MM.1S (cell line): ENCODE results near the gene MICALL1.

Experiments used
- DNase-seq: peaks from one replicate; pipeline ENCODE4 v3.0.0-alpha.2; 2015
- H2AFZ ChIP-seq: fragments of 300-600 bp; sonication (generic); 2 replicates; pipeline ENCODE4 v1.6.0; 2016; ENCODE audit warnings: antibody characterized with exemption, low read length
- H3F3A ChIP-seq: fragments of 300-600 bp; sonication (generic); 2 replicates; pipeline ENCODE4 v1.6.1; 2016; ENCODE audit warnings: mild to moderate bottlenecking, antibody characterized with exemption, low read length, moderate library complexity, mixed read lengths; ENCODE audit not compliant: insufficient read depth
- H3K27ac ChIP-seq: fragments of 300-600 bp; sonication (generic); 2 replicates; pipeline ENCODE4 v1.5.1; 2016; ENCODE audit warnings: mild to moderate bottlenecking, low read length
- H3K27me3 ChIP-seq: fragments of 300-600 bp; sonication (generic); replicated peaks from 2 replicates; pipeline ENCODE4 v1.6.0; 2016; ENCODE audit warnings: low read length; ENCODE audit not compliant: insufficient read depth
- H3K36me3 ChIP-seq: fragments of 300-600 bp; sonication (generic); replicated peaks from 2 replicates; pipeline ENCODE4 v1.6.1; 2016; ENCODE audit warnings: mild to moderate bottlenecking, low read length, mixed read lengths; ENCODE audit not compliant: insufficient read depth
- H3K4me1 ChIP-seq: fragments of 300-600 bp; sonication (generic); 2 replicates; pipeline ENCODE4 v1.6.1; 2016; ENCODE audit warnings: low read length, mixed read lengths
- H3K4me2 ChIP-seq: fragments of 300-600 bp; sonication (generic); 2 replicates; pipeline ENCODE4 v1.6.0; 2016; ENCODE audit warnings: low read depth, low read length
- H3K4me3 ChIP-seq: fragments of 300-600 bp; sonication (generic); 2 replicates; pipeline ENCODE4 v1.5.1; 2016; ENCODE audit warnings: low read length, mixed read lengths
- H3K79me2 ChIP-seq: fragments of 300-600 bp; sonication (generic); 2 replicates; pipeline ENCODE4 v1.6.1; 2016; ENCODE audit warnings: mixed run types, low read length, mixed read lengths
- H3K9ac ChIP-seq: fragments of 300-600 bp; sonication (generic); 2 replicates; pipeline ENCODE4 v1.6.1; 2016; ENCODE audit warnings: low read length, mixed read lengths
- H3K9me2 ChIP-seq: fragments of 300-600 bp; sonication (generic); replicated peaks from 2 replicates; pipeline ENCODE4 v1.6.1; 2016; ENCODE audit warnings: mild to moderate bottlenecking, low read length, mixed read lengths; ENCODE audit not compliant: insufficient read depth
- H3K9me3 ChIP-seq: fragments of 300-600 bp; sonication (generic); replicated peaks from 2 replicates; pipeline ENCODE4 v1.6.1; 2016; ENCODE audit warnings: mild to moderate bottlenecking, low read length, mixed read lengths; ENCODE audit not compliant: insufficient read depth
- H4K20me1 ChIP-seq: fragments of 300-600 bp; sonication (generic); 2 replicates; pipeline ENCODE4 v1.6.1; 2016; ENCODE audit warnings: mild to moderate bottlenecking, low read length, moderate library complexity, mixed read lengths; ENCODE audit not compliant: insufficient read depth
- EZH2 ChIP-seq: fragments of 300-600 bp; sonication (generic); optimal IDR thresholded peaks from 2 replicates; pipeline ENCODE3; 2017; ENCODE audit warnings: low read depth, mild to moderate bottlenecking, antibody characterized with exemption, low read length, mixed read lengths
- EZH2phosphoT487 ChIP-seq: fragments of 300-600 bp; sonication (generic); IDR thresholded peaks from 2 replicates; pipeline ENCODE4 v1.6.1; 2018; ENCODE audit warnings: antibody characterized with exemption, low read length
- TF ChIP-seq, protein P1 (sequence below): fragments of 300-600 bp; sonication (generic); IDR thresholded peaks from 2 replicates; pipeline ENCODE4 v1.5.1; 2016; ENCODE audit warnings: antibody characterized with exemption, low read length, mixed read lengths

The MICALL1 gene

DNA sequence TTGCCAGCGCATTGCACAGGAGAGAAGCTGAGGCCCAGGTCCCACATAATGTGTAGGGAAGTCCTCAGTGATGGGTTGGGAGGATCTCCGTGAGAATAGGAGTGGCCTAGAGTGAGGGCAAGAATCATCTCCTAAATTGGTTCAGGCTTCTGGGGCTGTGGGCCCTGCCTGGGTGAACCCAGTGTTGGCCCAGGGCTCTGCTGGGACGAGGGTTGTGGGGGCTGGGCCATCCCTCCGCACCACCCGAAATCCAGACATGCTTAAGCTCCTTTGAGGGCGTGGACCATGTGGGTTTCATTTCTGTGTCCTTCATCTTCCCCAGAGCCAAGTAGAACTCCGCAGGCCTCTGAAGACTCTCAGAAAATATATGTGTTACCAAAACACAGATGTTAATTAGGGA lies 3.7 kb downstream of the MICALL1 start:
- Histone ChIP-seq H2AFZ (no peak overlapping the region), H3K4me1 (no peaks in the 10 kb centered on the region), H3K79me2 (peaks cover 12% of the 10 kb centered on the region), H3K9me2 (no peaks in the 10 kb centered on the region), H3K27me3 (no peaks in the 10 kb centered on the region), H3K9me3 (no peaks in the 10 kb centered on the region), H3K9ac (no peak overlapping the region), H3K4me3 (no peak overlapping the region), H4K20me1 (no peaks in the 10 kb centered on the region), H3K36me3 (no peaks in the 10 kb centered on the region), H3F3A (peaks cover 15% of the 10 kb centered on the region), H3K27ac (no peak overlapping the region), H3K4me2 (no peak overlapping the region)
- TF ChIP-seq EZH2 = no peak
- TF ChIP-seq EZH2phosphoT487 = no peak
- DNase-seq = no peak

DNA sequence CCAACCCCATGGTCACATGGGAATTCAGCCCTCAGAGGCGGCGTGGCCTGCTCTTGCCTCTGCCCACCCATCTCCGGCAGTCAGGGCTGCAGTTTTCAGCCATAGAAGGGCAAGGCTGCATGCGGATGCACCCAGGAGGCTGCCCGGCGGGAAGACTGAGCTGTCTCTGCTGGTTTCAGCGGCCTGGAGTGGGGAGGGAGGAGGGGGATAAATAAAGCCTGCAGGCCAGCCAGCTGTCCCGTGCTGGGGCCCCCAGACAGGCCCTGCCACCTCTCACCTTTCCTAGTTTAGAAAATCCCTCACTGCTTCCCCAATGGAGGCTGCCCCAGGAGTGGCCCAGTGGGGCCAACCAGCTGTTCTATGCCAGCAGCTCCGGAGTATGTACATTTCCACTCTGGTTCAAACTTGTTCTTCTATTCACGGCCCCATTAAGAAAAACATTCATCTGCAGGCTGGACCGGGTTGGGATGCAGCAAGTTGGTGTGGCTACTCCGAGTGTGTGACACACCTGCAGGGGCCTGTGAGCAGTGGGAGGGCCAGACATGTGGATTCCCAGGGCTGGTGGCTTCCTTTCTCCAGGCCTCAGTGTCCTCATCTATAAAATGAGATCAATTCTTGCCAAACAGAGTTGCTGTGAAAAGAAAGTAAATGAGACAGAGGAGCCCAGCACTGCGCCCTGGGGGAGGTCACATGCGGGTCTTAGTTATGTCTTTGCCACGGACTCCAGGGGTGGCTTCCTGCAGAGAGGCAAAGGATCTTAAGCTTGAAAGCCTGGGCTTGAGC lies 5.0 kb downstream of the MICALL1 start:
- Histone ChIP-seq H3K27me3 (no peaks in the 10 kb centered on the region), H3K27ac (no peak overlapping the region), H3K9me2 (no peaks in the 10 kb centered on the region), H3K36me3 (no peaks in the 10 kb centered on the region), H3K4me3 (no peak overlapping the region), H2AFZ (no peak overlapping the region), H3K9ac (no peak overlapping the region), H3F3A (peaks cover 7% of the 10 kb centered on the region), H3K9me3 (no peaks in the 10 kb centered on the region), H3K4me2 (no peak overlapping the region), H4K20me1 (no peaks in the 10 kb centered on the region), H3K79me2 (peaks cover 12% of the 10 kb centered on the region), H3K4me1 (no peaks in the 10 kb centered on the region)
- DNase-seq = no peak
- TF ChIP-seq, protein P1, sequence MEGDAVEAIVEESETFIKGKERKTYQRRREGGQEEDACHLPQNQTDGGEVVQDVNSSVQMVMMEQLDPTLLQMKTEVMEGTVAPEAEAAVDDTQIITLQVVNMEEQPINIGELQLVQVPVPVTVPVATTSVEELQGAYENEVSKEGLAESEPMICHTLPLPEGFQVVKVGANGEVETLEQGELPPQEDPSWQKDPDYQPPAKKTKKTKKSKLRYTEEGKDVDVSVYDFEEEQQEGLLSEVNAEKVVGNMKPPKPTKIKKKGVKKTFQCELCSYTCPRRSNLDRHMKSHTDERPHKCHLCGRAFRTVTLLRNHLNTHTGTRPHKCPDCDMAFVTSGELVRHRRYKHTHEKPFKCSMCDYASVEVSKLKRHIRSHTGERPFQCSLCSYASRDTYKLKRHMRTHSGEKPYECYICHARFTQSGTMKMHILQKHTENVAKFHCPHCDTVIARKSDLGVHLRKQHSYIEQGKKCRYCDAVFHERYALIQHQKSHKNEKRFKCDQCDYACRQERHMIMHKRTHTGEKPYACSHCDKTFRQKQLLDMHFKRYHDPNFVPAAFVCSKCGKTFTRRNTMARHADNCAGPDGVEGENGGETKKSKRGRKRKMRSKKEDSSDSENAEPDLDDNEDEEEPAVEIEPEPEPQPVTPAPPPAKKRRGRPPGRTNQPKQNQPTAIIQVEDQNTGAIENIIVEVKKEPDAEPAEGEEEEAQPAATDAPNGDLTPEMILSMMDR = no peak
- no peak for TF ChIP-seq EZH2
- TF ChIP-seq EZH2phosphoT487 = no peak

DNA sequence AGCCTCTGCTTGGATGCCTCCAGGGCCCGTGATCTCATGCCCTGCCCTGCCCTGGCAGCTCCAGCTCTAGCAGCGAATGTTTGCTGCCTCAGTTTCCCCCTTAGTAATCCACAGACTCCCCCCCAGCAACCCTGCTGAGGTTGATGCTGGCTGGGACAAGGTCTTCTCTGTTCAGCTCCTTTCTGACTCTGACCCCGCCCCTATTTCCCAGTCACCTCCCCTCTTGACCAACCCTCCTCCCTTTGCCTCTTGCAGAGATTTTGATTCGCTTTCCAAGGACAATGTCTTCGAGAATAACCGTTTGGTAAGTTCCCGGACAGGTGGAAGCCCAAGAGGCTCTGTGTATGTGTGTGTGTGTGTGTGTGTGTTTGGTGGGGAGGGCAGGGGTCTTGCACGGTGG lies 5.6 kb downstream of the MICALL1 start:
- TF ChIP-seq, protein P1 = no peak
- TF ChIP-seq EZH2phosphoT487 (no peak), EZH2 (no peak)
- Histone ChIP-seq H3K9me2 (no peaks in the 10 kb centered on the region), H3F3A (peaks cover 7% of the 10 kb centered on the region), H4K20me1 (no peaks in the 10 kb centered on the region), H3K79me2 (peaks cover 12% of the 10 kb centered on the region), H3K4me2 (no peak overlapping the region), H3K4me1 (no peaks in the 10 kb centered on the region), H3K4me3 (no peak overlapping the region), H3K27me3 (no peaks in the 10 kb centered on the region), H3K36me3 (no peaks in the 10 kb centered on the region), H2AFZ (no peak overlapping the region), H3K9me3 (no peaks in the 10 kb centered on the region), H3K9ac (no peak overlapping the region), H3K27ac (no peak overlapping the region)
- no peak for DNase-seq

DNA sequence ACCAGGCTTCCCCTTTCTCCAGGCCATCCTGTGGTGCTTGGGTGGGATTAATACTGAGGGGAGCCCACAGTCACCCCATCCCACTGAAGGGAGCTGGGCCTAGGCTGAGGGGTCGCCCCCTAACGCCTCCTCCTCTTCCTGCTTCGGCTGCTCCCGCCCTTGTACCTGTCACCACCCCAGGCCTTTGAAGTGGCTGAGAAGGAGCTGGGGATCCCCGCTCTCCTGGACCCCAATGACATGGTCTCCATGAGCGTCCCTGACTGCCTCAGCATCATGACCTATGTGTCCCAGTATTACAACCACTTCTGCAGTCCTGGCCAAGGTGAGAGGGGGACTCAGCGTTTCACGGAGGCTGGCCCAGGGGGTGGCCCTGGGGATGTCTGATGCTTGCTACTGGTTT lies 6.1 kb downstream of the MICALL1 start:
- Histone ChIP-seq H3K4me2 (no peak overlapping the region), H4K20me1 (no peaks in the 10 kb centered on the region), H3K9me3 (no peaks in the 10 kb centered on the region), H3K9me2 (no peaks in the 10 kb centered on the region), H3F3A (peaks cover 2% of the 10 kb centered on the region; the same call in 1 of the 2 replicates), H3K79me2 (peaks cover 7% of the 10 kb centered on the region), H3K4me3 (no peak overlapping the region), H3K9ac (no peak overlapping the region), H3K4me1 (no peaks in the 10 kb centered on the region), H3K36me3 (no peaks in the 10 kb centered on the region), H3K27me3 (no peaks in the 10 kb centered on the region), H2AFZ (no peak overlapping the region), H3K27ac (no peak overlapping the region)
- no peak for DNase-seq
- TF ChIP-seq, protein P1 = no peak
- TF ChIP-seq EZH2phosphoT487 (no peak), EZH2 (no peak)
